CD4-positive, alpha-beta T cell (primary cell): ENCODE results near the gene EIF4H. TPM values are rescaled to one million over a fixed set of nuclear protein-coding genes. Genes with fewer than 3 reads are reported as not detected.
"Not testable (repeated sequence)": the region's sequence is repeated elsewhere in the genome, so short reads cannot be mapped to it uniquely, and the experiment has no call there.

Experiments used
- ATAC-seq: fragments of 200-7000 bp; cut with Tn5 transposase; one replicate; pipeline ENCODE4 v1.10.0; 2022; ENCODE audit warnings: mild to moderate bottlenecking; ENCODE audit not compliant: poor library complexity
- CTCF ChIA-PET: fragments of 350-600 bp; sonication (Branson Sonifier 250); formaldehyde crosslinking; loops from one replicate; lab custom pipeline; 2021; ENCODE audit warnings: antibody characterized with exemption, inconsistent platforms; lab: Charles Lee
- POLR2A ChIA-PET: fragments of 350-600 bp; sonication (Branson Sonifier 250); formaldehyde crosslinking; loops from one replicate; lab custom pipeline; 2021; ENCODE audit warnings: antibody characterized with exemption, inconsistent platforms; lab: Charles Lee
- DNase-seq, 14 experiments: peaks; one replicate each; pipeline ENCODE4 v3.0.0-alpha.2; 2013 to 2020; ENCODE audit warnings: mixed read lengths in 2 of 14
- H3K27ac ChIP-seq, 2 donors: one replicate each; pipeline versions ENCODE4 v1.5.1 to v1.7.0; 2013; ENCODE audit warnings: low read length in 2 of 2, low read depth in 1 of 2, mild to moderate bottlenecking in 1 of 2
- H3K27me3 ChIP-seq, 2 experiments: 1 replicate in 1 of 2; 2 replicates in 1 of 2; pipeline versions ENCODE4 v1.6.1 to v1.7.0; 2013; ENCODE audit warnings: low read length in 2 of 2, control low read depth in 1 of 2, mild to moderate bottlenecking in 1 of 2, moderate library complexity in 1 of 2; ENCODE audit not compliant: insufficient read depth in 2 of 2, control insufficient read depth in 1 of 2
- H3K36me3 ChIP-seq: one replicate; pipeline ENCODE4 v1.6.1; 2013; ENCODE audit warnings: low read length, control low read depth; ENCODE audit not compliant: insufficient read depth
- H3K4me1 ChIP-seq: one replicate; pipeline ENCODE4 v1.6.1; 2013; ENCODE audit warnings: low read length, control low read depth; ENCODE audit not compliant: insufficient read depth
- H3K4me3 ChIP-seq: one replicate; pipeline ENCODE4 v1.5.1; 2013; ENCODE audit warnings: mild to moderate bottlenecking, low read length, moderate library complexity
- H3K9me3 ChIP-seq, 2 experiments: 1 replicate in 1 of 2; 2 replicates in 1 of 2; pipeline versions ENCODE4 v1.6.1 to v1.7.0; 2013; ENCODE audit warnings: low read length in 2 of 2, mild to moderate bottlenecking in 2 of 2, control low read depth in 1 of 2, moderate library complexity in 1 of 2; ENCODE audit not compliant: control insufficient read depth in 1 of 2, insufficient read depth in 1 of 2
- H3K27ac Mint-ChIP-seq: one replicate; pipeline ENCODE4 v1.8.0; 2020; ENCODE audit warnings: mixed read lengths
- H3K27me3 Mint-ChIP-seq: one replicate; pipeline ENCODE4 v1.8.0; 2021; ENCODE audit warnings: mixed read lengths
- H3K36me3 Mint-ChIP-seq: one replicate; pipeline ENCODE4 v1.8.0; 2021; ENCODE audit warnings: low read depth, mixed read lengths
- H3K4me1 Mint-ChIP-seq: one replicate; pipeline ENCODE4 v1.8.0; 2021; ENCODE audit warnings: low read depth, mixed read lengths
- H3K4me3 Mint-ChIP-seq: one replicate; pipeline ENCODE4 v1.8.0; 2020; ENCODE audit warnings: mild to moderate bottlenecking, mixed read lengths
- H3K9me3 Mint-ChIP-seq: one replicate; pipeline ENCODE4 v1.8.0; 2020; ENCODE audit warnings: mixed read lengths
- CTCF ChIP-seq: fragments of 200-600 bp; IDR thresholded peaks from one replicate; pipeline ENCODE4 v1.8.0; 2022; ENCODE audit warnings: antibody characterized with exemption, mild to moderate bottlenecking
- intact Hi-C, 2 experiments: fragments of 100-400 bp; cut with DNase I in 1 of 2; cut with micrococcal nuclease in 1 of 2; formaldehyde crosslinking; loops; one replicate each; pipeline versions ENCODE4 v1.15.1 to v1.9.0; 2023 to 2025; cut with DNase I, micrococcal nuclease
- total RNA-seq, 174 experiments: library from RNA in 2 of 174; stranded (reverse) in 2 of 174; gene quantifications; one replicate each; pipeline ENCODE4 v1.2.3 and lab custom pipeline; 2021 to 2026

The EIF4H gene
- total RNA-seq, 2 experiments from 2014 or later, result 311 to 316 TPM

DNA sequence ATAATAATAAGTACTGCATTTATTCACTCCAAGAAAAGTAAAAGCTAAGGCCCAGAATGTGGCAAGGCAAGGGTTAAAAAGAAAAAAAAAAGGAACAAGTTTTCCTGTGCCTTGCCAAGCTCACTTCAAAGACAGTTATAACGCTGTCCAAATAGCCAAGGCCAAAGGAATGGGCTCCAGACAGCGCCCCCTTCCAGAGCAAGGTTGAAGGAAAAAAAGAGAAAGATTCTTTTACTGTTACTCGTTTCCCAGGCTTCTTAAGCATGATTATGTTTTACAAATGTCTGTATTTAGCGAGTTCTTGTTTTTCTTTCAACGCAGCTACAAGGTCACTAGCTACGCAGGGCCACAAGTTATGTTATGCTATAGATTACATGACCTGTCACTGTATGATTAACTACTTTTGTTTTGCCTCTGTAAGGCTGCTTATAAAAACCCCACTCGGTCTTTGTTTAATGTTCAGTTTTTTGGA, 9.1 kb upstream of the EIF4H start:
- no peaks in the 10 kb centered on the region for H3K4me1 Mint-ChIP-seq
- no peaks in the 10 kb centered on the region for H3K4me1 ChIP-seq
- H3K27me3 Mint-ChIP-seq, result no peaks in the 10 kb centered on the region
- no peak overlapping the region for H3K4me3 Mint-ChIP-seq
- no peaks in the 10 kb centered on the region for H3K36me3 ChIP-seq
- H3K9me3 ChIP-seq, result no peaks in the 10 kb centered on the region
- no peak overlapping the region for H3K4me3 ChIP-seq
- ChIA-PET POLR2A (interaction anchor here (1.0 kb wide), 1 partner anchor 9 kb away, joined by 3 read pairs; no protein-coding TSS in a partner anchor), CTCF (no interaction called here)
- no peak overlapping the region for H3K27ac Mint-ChIP-seq
- no peak for DNase-seq
- no peaks in the 10 kb centered on the region for H3K27me3 ChIP-seq
- intact Hi-C loops, result no loop called here
- ATAC-seq, result no peak
- no peak for TF ChIP-seq CTCF
- H3K9me3 Mint-ChIP-seq, result no peaks in the 10 kb centered on the region
- H3K36me3 Mint-ChIP-seq, result no peaks in the 10 kb centered on the region
- H3K27ac ChIP-seq, result no peak overlapping the region

DNA sequence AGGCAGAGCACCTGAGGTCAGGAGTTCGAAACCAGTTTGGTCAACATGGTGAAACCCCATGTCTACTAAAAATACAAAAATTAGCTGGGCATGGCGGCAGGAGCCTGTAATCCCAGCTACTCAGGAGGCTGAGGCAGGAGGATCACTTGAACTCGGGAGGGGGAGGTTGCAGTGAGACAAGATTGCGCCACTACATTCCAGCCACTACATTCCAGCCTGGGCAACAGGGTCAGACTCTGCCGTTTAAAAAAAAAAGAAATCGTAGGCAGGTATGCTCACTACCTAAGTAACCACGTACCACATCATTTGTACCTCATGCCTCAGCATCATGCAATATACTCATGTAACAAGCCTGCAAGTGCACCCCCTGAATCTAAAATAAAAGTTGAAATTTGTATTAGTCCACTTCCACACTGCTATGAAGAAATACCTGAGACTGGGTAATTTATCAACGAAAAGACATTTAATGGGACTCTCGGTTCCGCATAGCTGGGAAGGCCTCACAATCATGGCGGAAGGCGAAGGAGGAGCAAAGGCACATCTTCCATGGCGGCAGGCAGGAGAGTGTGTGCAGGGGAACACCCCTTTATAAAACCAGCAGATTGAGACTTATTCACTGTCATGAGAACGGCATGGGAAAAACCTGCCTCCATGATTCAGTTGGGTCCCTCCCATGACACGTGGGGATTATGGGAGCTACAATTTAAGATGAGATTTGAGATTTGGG, 8.1 kb upstream of the EIF4H start:
- ATAC-seq (no peak), DNase-seq (no peak)
- no peaks in the 10 kb centered on the region for H3K4me1 Mint-ChIP-seq
- Histone ChIP-seq H3K27me3 (no peaks in the 10 kb centered on the region), H3K27ac (no peak overlapping the region), H3K4me1 (no peaks in the 10 kb centered on the region), H3K36me3 (no peaks in the 10 kb centered on the region), H3K9me3 (no peaks in the 10 kb centered on the region), H3K4me3 (no peak overlapping the region)
- no peak overlapping the region for H3K4me3 Mint-ChIP-seq
- intact Hi-C loops, result no loop called here
- H3K36me3 Mint-ChIP-seq, result no peaks in the 10 kb centered on the region
- POLR2A ChIA-PET, result no interaction called here
- no peak overlapping the region for H3K27ac Mint-ChIP-seq
- CTCF ChIA-PET, result no interaction called here
- TF ChIP-seq CTCF, result no peak
- H3K9me3 Mint-ChIP-seq, result no peaks in the 10 kb centered on the region
- no peaks in the 10 kb centered on the region for H3K27me3 Mint-ChIP-seq

GRCh38 chr7:74167324-74167723, 6.8 kb upstream of the EIF4H start:
- H3K9me3 Mint-ChIP-seq, intact Hi-C loops, H3K4me1 Mint-ChIP-seq, DNase-seq, H3K9me3 ChIP-seq, H3K27ac ChIP-seq, ATAC-seq, H3K27me3 Mint-ChIP-seq, H3K4me3 Mint-ChIP-seq, H3K27me3 ChIP-seq, H3K4me3 ChIP-seq, H3K27ac Mint-ChIP-seq, POLR2A ChIA-PET, H3K36me3 ChIP-seq, H3K36me3 Mint-ChIP-seq, H3K4me1 ChIP-seq: not testable (repeated sequence)
- CTCF ChIA-PET, result interaction anchor here (0.6 to 0.7 kb wide), 2 partner anchors 34 to 1252 kb away, joined by 3 to 5 read pairs; no protein-coding TSS in a partner anchor
